A549 (cell line): ENCODE results near the gene AUH.

Experiments used
- ELK1 ChIP-seq: fragments of 150-350 bp; IDR thresholded peaks from 2 replicates; pipeline ENCODE4 v1.6.1; 2014; ENCODE audit warnings: low read depth, mild to moderate bottlenecking, low read length
- FOSL2 ChIP-seq, 2 experiments: fragments of 450-650 bp in 1 of 2; fragments of >200 bp in 1 of 2; sonication (Bioruptor Twin) in 1 of 2; formaldehyde crosslinking; IDR thresholded peaks; 2 replicates each; pipeline versions ENCODE4 v1.5.0 to v1.6.1; 2016 to 2020; ENCODE audit warnings: mild to moderate bottlenecking in 1 of 2, moderate library complexity in 1 of 2

GRCh38 chr9:91187965-91188344 lies 173.8 kb downstream of the AUH start:
- TF ChIP-seq FOSL2 (IDR thresholded peaks at IDR 0.05) (no peak), FOSL2 (CRISPR knock-in tag; IDR thresholded peaks at IDR 0.05) (no peak), ELK1 (no peak)
